Ascending aorta (tissue), 2 donors: ENCODE results near the gene TEX13C. TPM values are rescaled to one million over a fixed set of nuclear protein-coding genes. Genes with fewer than 3 reads are reported as not detected.

Experiments used
- DNase-seq, 2 donors: peaks; one replicate each; pipeline ENCODE4 v3.0.0-alpha.2; 2019; ENCODE audit warnings: low spot score in 2 of 2
- H3K27ac ChIP-seq, 2 donors: fragments of 200-600 bp; sonication (generic); one replicate each; pipeline ENCODE4 v1.5.1; 2016 to 2017; ENCODE audit warnings: mild to moderate bottlenecking in 1 of 2
- H3K27me3 ChIP-seq: fragments of 200-600 bp; sonication (generic); one replicate; pipeline ENCODE4 v1.5.1; 2017
- H3K36me3 ChIP-seq, 2 donors: fragments of 200-600 bp; sonication (generic); one replicate each; pipeline ENCODE4 v1.5.1; 2016
- H3K4me1 ChIP-seq, 2 donors: fragments of 200-600 bp; sonication (generic); one replicate each; pipeline ENCODE4 v1.5.1; 2016 to 2017; ENCODE audit warnings: mild to moderate bottlenecking in 1 of 2
- H3K4me3 ChIP-seq, 2 donors: fragments of 200-600 bp; sonication (generic); one replicate each; pipeline ENCODE4 v1.5.1; 2016 to 2017; ENCODE audit warnings: mild to moderate bottlenecking in 1 of 2
- H3K9me3 ChIP-seq, 2 donors: fragments of 200-600 bp; sonication (generic); one replicate each; pipeline ENCODE4 v1.5.1; 2016
- intact Hi-C: fragments of 100-400 bp; cut with DNase I; formaldehyde crosslinking; loops from one replicate; pipeline ENCODE4 v1.15.1; 2023
- total RNA-seq: library from RNA; depleted of rRNA; stranded (reverse); fragments of >200 nt; gene quantifications from one replicate; pipeline ENCODE4 v1.1.0, GENCODE V29; 2016
- TF ChIP-seq, protein P1 (sequence below), 3 experiments: fragments of 200-600 bp in 2 of 3; fragments of 450-650 bp in 1 of 3; sonication (generic) in 2 of 3; IDR thresholded peaks; one replicate each; pipeline ENCODE4 v1.5.1; 2016 to 2019; ENCODE audit warnings: antibody characterized with exemption in 3 of 3, mild to moderate bottlenecking in 1 of 3, moderate library complexity in 1 of 3

Gene TEX13C
- total RNA-seq, 1 donor from 2014 or later = not detected

GRCh38 chrX:125291124-125291523 lies 28.5 kb upstream of the TEX13C start:
- intact Hi-C loops = no loop called here

DNA sequence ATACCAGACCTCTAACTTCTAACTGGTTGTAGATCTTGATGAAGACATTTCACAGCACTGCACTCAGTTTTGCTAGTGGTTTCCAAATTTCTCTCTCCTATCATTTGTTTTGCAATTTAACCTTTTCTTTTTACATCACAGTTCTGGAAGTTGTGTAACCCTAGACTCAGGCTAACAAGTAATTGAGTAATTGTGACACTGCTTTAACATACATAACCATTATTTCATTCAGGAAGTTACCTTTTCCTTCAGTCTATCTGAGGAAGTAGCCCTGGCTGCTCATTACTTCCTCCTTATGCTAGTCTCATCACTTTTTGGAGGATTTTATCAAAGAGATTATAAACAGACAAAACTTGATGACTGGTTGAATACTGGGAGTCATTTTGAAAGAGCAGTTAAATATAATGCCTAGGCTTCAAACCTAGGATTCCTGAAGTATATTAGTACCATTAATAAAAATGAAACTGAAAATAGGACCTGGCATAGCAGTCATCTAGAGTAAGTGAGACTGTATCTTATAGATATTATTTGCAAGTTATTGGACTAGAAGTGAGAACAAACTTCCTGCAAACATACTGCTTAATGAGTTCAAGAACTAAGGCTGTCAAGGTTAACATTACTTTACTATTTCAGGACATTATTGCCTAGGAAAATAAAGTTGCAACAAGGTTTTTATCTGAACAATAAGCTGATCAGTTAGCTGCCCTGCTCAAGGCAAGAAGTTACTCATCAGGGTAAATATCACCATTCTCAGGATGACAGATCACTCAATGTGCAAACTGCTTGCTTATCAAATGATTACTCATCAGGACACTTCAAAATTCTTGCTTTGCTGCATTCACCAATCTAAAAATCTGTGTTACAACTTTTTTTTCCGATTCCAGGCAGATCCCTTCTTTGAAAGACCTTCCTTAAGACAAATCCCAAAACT lies 25.6 kb upstream of the TEX13C start:
- no peak for DNase-seq
- no peaks in the 10 kb centered on the region for H3K36me3 ChIP-seq
- H3K4me1 ChIP-seq = no peaks in the 10 kb centered on the region
- H3K4me3 ChIP-seq = no peak overlapping the region
- intact Hi-C loops = no loop called here
- TF ChIP-seq, protein P1, sequence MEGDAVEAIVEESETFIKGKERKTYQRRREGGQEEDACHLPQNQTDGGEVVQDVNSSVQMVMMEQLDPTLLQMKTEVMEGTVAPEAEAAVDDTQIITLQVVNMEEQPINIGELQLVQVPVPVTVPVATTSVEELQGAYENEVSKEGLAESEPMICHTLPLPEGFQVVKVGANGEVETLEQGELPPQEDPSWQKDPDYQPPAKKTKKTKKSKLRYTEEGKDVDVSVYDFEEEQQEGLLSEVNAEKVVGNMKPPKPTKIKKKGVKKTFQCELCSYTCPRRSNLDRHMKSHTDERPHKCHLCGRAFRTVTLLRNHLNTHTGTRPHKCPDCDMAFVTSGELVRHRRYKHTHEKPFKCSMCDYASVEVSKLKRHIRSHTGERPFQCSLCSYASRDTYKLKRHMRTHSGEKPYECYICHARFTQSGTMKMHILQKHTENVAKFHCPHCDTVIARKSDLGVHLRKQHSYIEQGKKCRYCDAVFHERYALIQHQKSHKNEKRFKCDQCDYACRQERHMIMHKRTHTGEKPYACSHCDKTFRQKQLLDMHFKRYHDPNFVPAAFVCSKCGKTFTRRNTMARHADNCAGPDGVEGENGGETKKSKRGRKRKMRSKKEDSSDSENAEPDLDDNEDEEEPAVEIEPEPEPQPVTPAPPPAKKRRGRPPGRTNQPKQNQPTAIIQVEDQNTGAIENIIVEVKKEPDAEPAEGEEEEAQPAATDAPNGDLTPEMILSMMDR (IDR thresholded peaks at IDR 0.05) = no peak
- no peaks in the 10 kb centered on the region for H3K9me3 ChIP-seq
- no peaks in the 10 kb centered on the region for H3K27me3 ChIP-seq
- H3K27ac ChIP-seq = no peak overlapping the region

More at GRCh38 chrX:125291124-125291523, 28.5 kb upstream of the TEX13C start:
- H3K4me3 ChIP-seq = no peak overlapping the region
- H3K36me3 ChIP-seq = no peaks in the 10 kb centered on the region
- H3K27me3 ChIP-seq = no peaks in the 10 kb centered on the region
- no peaks in the 10 kb centered on the region for H3K4me1 ChIP-seq
- no peaks in the 10 kb centered on the region for H3K9me3 ChIP-seq
- TF ChIP-seq, protein P1 (IDR thresholded peaks at IDR 0.05) = no peak
- DNase-seq = no peak
- no peak overlapping the region for H3K27ac ChIP-seq

DNA sequence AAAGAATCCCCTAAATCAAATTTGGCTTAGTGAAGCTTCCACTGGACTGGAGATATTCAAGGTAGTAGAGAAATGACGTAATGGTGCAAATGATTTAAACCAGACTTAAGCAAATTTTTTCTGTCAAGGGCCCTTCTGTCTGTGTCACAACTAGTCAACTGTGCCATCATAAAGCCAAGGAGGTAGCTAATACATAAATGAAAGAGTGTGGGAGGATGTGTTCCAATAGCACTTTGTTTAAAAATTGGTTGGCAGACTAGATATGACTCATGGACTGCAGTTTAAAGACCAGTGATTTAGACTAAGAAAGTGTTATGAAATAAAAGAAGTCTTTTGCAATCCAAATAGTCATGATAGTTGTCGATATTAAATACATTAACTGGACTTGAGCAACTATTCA lies 24.3 kb upstream of the TEX13C start:
- intact Hi-C loops = no loop called here
- Histone ChIP-seq H3K27me3 (no peaks in the 10 kb centered on the region), H3K4me1 (no peaks in the 10 kb centered on the region), H3K36me3 (no peaks in the 10 kb centered on the region), H3K27ac (no peak overlapping the region), H3K9me3 (no peaks in the 10 kb centered on the region), H3K4me3 (no peak overlapping the region)
- TF ChIP-seq, protein P1 (IDR thresholded peaks at IDR 0.05) = no peak
- no peak for DNase-seq

- TF ChIP-seq, protein P1 (IDR thresholded peaks at IDR 0.05) = no peak
- intact Hi-C loops = no loop called here
- DNase-seq = no peak
- no peaks in the 10 kb centered on the region for H3K36me3 ChIP-seq
- no peaks in the 10 kb centered on the region for H3K27me3 ChIP-seq
- H3K9me3 ChIP-seq = no peaks in the 10 kb centered on the region
- no peaks in the 10 kb centered on the region for H3K4me1 ChIP-seq
- H3K4me3 ChIP-seq = no peak overlapping the region
- no peak overlapping the region for H3K27ac ChIP-seq
Measured at GRCh38 chrX:125298871-125299270, 20.8 kb upstream of the TEX13C start.

DNA sequence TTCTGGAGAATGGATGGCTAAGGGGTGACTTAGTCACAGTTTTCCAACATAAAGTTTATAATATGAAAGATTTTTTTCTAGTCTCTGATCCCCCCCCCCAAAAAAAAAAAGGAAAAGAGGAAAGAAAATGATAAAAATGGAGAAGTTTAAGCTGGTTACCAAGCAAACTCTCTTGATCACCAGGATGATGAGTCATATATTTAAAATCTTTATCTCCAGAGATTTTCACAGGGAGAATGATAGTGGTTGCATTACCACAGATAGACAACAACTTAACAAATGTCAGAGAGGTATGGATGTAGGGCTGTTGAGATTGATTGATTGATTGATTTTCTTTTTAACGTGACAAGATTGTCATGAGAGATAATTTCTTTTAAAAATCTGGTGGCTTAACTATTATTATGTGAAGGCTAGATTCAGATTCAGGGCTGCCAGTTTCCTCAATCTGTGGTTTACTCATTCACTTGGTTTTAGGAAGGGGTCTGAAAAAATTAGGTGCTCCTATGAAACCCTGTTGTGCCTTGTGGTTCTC lies 13.3 kb upstream of the TEX13C start:
- H3K27ac ChIP-seq = no peak overlapping the region
- H3K4me3 ChIP-seq = no peak overlapping the region
- H3K9me3 ChIP-seq = no peaks in the 10 kb centered on the region
- DNase-seq = no peak
- H3K27me3 ChIP-seq = no peaks in the 10 kb centered on the region
- H3K4me1 ChIP-seq = no peaks in the 10 kb centered on the region
- TF ChIP-seq, protein P1 (IDR thresholded peaks at IDR 0.05) = no peak
- no peaks in the 10 kb centered on the region for H3K36me3 ChIP-seq
- intact Hi-C loops = no loop called here
